Activated naive CD8-positive, alpha-beta T cell treated with anti-CD3 and anti-CD28 coated beads, Interleukin-2, amount 50 U/mL, for 16 hours (primary cell): Measurements from ENCODE around the gene SLC16A6.
"Not testable (repeated sequence)": the region's sequence is repeated elsewhere in the genome, so short reads cannot be mapped to it uniquely, and the experiment has no call there.

Experiments
- DNase-seq: peaks from one replicate; pipeline ENCODE4 v3.0.0-alpha.2; 2020; ENCODE audit warnings: low read depth, low spot score

Gene SLC16A6

GRCh38 chr17:68219429-68219828, 71.5 kb downstream of the SLC16A6 start:
- not testable (repeated sequence) for DNase-seq
